Motor neuron (in vitro differentiated cells): ENCODE data around the gene C19orf12. TPM values are rescaled to one million over a fixed set of nuclear protein-coding genes. Genes with fewer than 3 reads are reported as not detected.

ENCODE experiments used
- ATAC-seq, 8 experiments: fragments of 200-7000 bp; cut with Tn5 transposase; replicated peaks in 6 of 8; 2 replicates each; pipeline ENCODE4 v1.8.0; 2021; ENCODE audit warnings: mild to moderate bottlenecking in 8 of 8, moderate library complexity in 8 of 8
- H3K27ac ChIP-seq, 2 donors: fragments of 250-450 bp; sonication (Bioruptor Pico); 2 replicates each; pipeline ENCODE4 v1.9.0; 2021; ENCODE audit warnings: antibody characterized with exemption in 2 of 2, mild to moderate bottlenecking in 2 of 2, moderate library complexity in 1 of 2
- H3K4me1 ChIP-seq, 2 donors: fragments of 250-450 bp; sonication (Bioruptor Pico); replicated peaks in 1 of 2; 2 replicates each; pipeline ENCODE4 v1.6.1; 2021; ENCODE audit warnings: antibody characterized with exemption in 2 of 2, mild to moderate bottlenecking in 2 of 2, moderate library complexity in 1 of 2
- H3K4me3 ChIP-seq, 5 donors: fragments of 250-450 bp; sonication (Bioruptor Pico); 2 replicates each; pipeline ENCODE4 v1.9.0; 2021; ENCODE audit warnings: antibody characterized with exemption in 5 of 5, mild to moderate bottlenecking in 5 of 5, moderate library complexity in 4 of 5
- WGBS, 10 experiments: fragments of 450-650 bp; shearing (Covaris generic); methylation state at CpG; one replicate each; pipeline ENCODE4 v1.0.0; 2022; 5-methylcytosine and 5-hydroxymethylcytosine counted together
- in situ Hi-C, 9 experiments: fragments of 400-800 bp; cut with MboI; loops; one replicate each; pipeline ENCODE4 v1.15.0; 2021; ENCODE audit warnings: low sequenced_read_pairs in 9 of 9, low pct_unique_long_range_greater_than_20kb in 2 of 9; ENCODE audit not compliant: unreplicated experiment in 9 of 9
- total RNA-seq, 8 experiments: library from RNA; unstranded; fragments of 300-600 nt; gene quantifications; 2 replicates each; pipeline versions ENCODE4 v1.2.3 to v1.2.4, GENCODE V29; 2022

The C19orf12 gene
- total RNA-seq, 8 experiments from 2014 or later: 11.1 to 29.3 (median 16.6) TPM

- WGBS, 10 experiments: 87 to 100% (median 92%) methylated on average over 1 to 3 of the region's 7 CpGs; no CpG with 5 or more reads in 7 of the 10 experiments
- in situ Hi-C loops: no loop called here
- H3K27ac ChIP-seq: no peak overlapping the region
- ATAC-seq: no peak
- peaks cover 13 to 14% of the 10 kb centered on the region in 2 donors for H3K4me1 ChIP-seq
- H3K4me3 ChIP-seq: no peak overlapping the region
These were observed 47.1 kb downstream of the C19orf12 start for GRCh38 chr19:29667901-29668341.

- no peak overlapping the region for H3K27ac ChIP-seq
- in situ Hi-C loops: no loop called here
- peaks cover 14 to 17% of the 10 kb centered on the region in 2 donors for H3K4me1 ChIP-seq
- 10 to 93% (median 78%) methylated on average over 2 to 3 of the region's 11 CpGs; no CpG with 5 or more reads in 6 of the 10 experiments for WGBS, 10 experiments
- H3K4me3 ChIP-seq: no peak overlapping the region
- no peak for ATAC-seq
These were observed 47.7 kb downstream of the C19orf12 start for GRCh38 chr19:29667387-29667783.

GRCh38 chr19:29666578-29667386 lies 48.3 kb downstream of the C19orf12 start:
- H3K27ac ChIP-seq: no peak overlapping the region
- WGBS, 10 experiments: 5 to 80% (median 25%) methylated on average over 2 to 13 of the region's 20 CpGs; no CpG with 5 or more reads in 2 of the 10 experiments
- ATAC-seq: peak in 4 of 8 experiments; percentile 4 to 44 (median 36)
- peak overlapping the region in 3 of 5 donors; percentile 47 to 88 (median 67) for H3K4me3 ChIP-seq
- H3K4me1 ChIP-seq: peaks cover 18 to 22% of the 10 kb centered on the region in 2 donors
- in situ Hi-C loops: no loop called here

GRCh38 chr19:29665826-29666577 lies 49.1 kb downstream of the C19orf12 start:
- peak in 5 of 8 experiments; percentile 1 to 12 (median 6) for ATAC-seq

GRCh38 chr19:29665215-29665825 lies 49.7 kb downstream of the C19orf12 start, which contains the start of gene PLEKHF1:
Gene PLEKHF1 (plus strand): TSS chr19:29665461. CDS start chr19:29673840, 8,379 bp downstream.
- H3K4me3 ChIP-seq: peak within 1 kb of the TSS; percentile 47 to 88 (median 60)
- no CpG with 5 or more reads among the region's 75 CpGs for WGBS, 10 experiments
- peak; percentile 63 to 95 (median 92) for ATAC-seq
- in situ Hi-C loops: no loop called here
- H3K27ac ChIP-seq: no peak within 1 kb of the TSS
- peaks cover 18 to 22% of the 10 kb centered on the region in 2 donors for H3K4me1 ChIP-seq

More at GRCh38 chr19:29665826-29666577, 49.1 kb downstream of the C19orf12 start:
- in situ Hi-C loops: no loop called here
- H3K4me3 ChIP-seq: peak overlapping the region; percentile 47 to 88 (median 60)
- no peak overlapping the region for H3K27ac ChIP-seq
- 0 to 8% (median 5%) methylated on average over 4 to 6 of the region's 30 CpGs; no CpG with 5 or more reads in 6 of the 10 experiments for WGBS, 10 experiments
- peaks cover 18 to 22% of the 10 kb centered on the region in 2 donors for H3K4me1 ChIP-seq

GRCh38 chr19:29664753-29665214 lies 50.3 kb downstream of the C19orf12 start:
- peaks cover 18 to 22% of the 10 kb centered on the region in 2 donors for H3K4me1 ChIP-seq
- WGBS, 10 experiments: 39 to 71% (median 56%) methylated on average over 1 to 8 of the region's 22 CpGs; no CpG with 5 or more reads in 4 of the 10 experiments
- H3K4me3 ChIP-seq: peak overlapping the region; percentile 47 to 88 (median 60)
- in situ Hi-C loops: no loop called here
- peak in 5 of 8 experiments; percentile 0 to 72 (median 63) for ATAC-seq
- no peak overlapping the region for H3K27ac ChIP-seq

GRCh38 chr19:29663861-29664752 lies 51.0 kb downstream of the C19orf12 start:
- no peak overlapping the region for H3K27ac ChIP-seq
- peaks cover 18 to 22% of the 10 kb centered on the region in 2 donors for H3K4me1 ChIP-seq
- WGBS, 10 experiments: 36 to 100% (median 78%) methylated on average over 1 to 7 of the region's 19 CpGs; no CpG with 5 or more reads in 4 of the 10 experiments
- no peak for ATAC-seq
- H3K4me3 ChIP-seq: no peak overlapping the region
- in situ Hi-C loops: no loop called here

GRCh38 chr19:29662604-29663404 lies 52.3 kb downstream of the C19orf12 start:
- no peak overlapping the region for H3K27ac ChIP-seq
- in situ Hi-C loops: no loop called here
- peaks cover 18 to 22% of the 10 kb centered on the region in 2 donors for H3K4me1 ChIP-seq
- H3K4me3 ChIP-seq: no peak overlapping the region
- WGBS, 10 experiments: 0 to 76% (median 48%) methylated on average over 1 to 7 of the region's 17 CpGs; no CpG with 5 or more reads in 3 of the 10 experiments
- ATAC-seq: peak in 2 of 8 experiments; percentile 43 to 50

GRCh38 chr19:29662278-29662603 lies 52.8 kb downstream of the C19orf12 start:
- in situ Hi-C loops: no loop called here
- WGBS, 10 experiments: 0 to 33% (median 14%) methylated on average over 1 of the region's 1 CpG; no CpG with 5 or more reads in 5 of the 10 experiments
- no peak overlapping the region for H3K27ac ChIP-seq
- no peak for ATAC-seq
- H3K4me3 ChIP-seq: no peak overlapping the region
- peaks cover 18 to 22% of the 10 kb centered on the region in 2 donors for H3K4me1 ChIP-seq

- in situ Hi-C loops: no loop called here
- WGBS, 10 experiments: 21 to 100% (median 75%) methylated on average over 1 to 10 of the region's 10 CpGs; no CpG with 5 or more reads in 1 of the 10 experiments
These were observed 54.2 kb downstream of the C19orf12 start for GRCh38 chr19:29660835-29661234.

More at GRCh38 chr19:29660835-29661234, 54.2 kb downstream of the C19orf12 start:
- Histone ChIP-seq H3K4me3 (no peak overlapping the region), H3K4me1 (peaks cover 6 to 10% of the 10 kb centered on the region in 2 donors), H3K27ac (no peak overlapping the region)
- no peak for ATAC-seq
